GM23338 (cell line): ENCODE measurements around the gene ADCYAP1R1.

ENCODE experiments used
- CTCF ChIP-seq, 2 experiments: fragments of 200-600 bp in 1 of 2; sonication (generic) in 1 of 2; conservative IDR thresholded peaks; 2 replicates each; pipeline versions ENCODE4 v1.5.1 to v1.6.1; 2016 to 2017; ENCODE audit warnings: antibody characterized with exemption in 2 of 2, low read depth in 2 of 2, mild to moderate bottlenecking in 2 of 2, moderate library complexity in 1 of 2
- EZH2 ChIP-seq: fragments of 200-600 bp; sonication (generic); IDR thresholded peaks from one replicate; pipeline ENCODE4 v1.8.0; 2017; ENCODE audit warnings: antibody characterized with exemption, mild to moderate bottlenecking, low read depth; ENCODE audit not compliant: unreplicated experiment
- EZH2phosphoT487 ChIP-seq: fragments of 200-600 bp; sonication (generic); IDR thresholded peaks from one replicate; pipeline ENCODE4 v1.8.1; 2018; ENCODE audit warnings: antibody characterized with exemption; ENCODE audit not compliant: unreplicated experiment
- POLR2AphosphoS5 ChIP-seq: IDR thresholded peaks from 2 replicates; pipeline ENCODE4 v1.6.1; 2016; ENCODE audit warnings: antibody characterized with exemption, low read depth
- REST ChIP-seq: IDR thresholded peaks from one replicate; pipeline ENCODE4 v1.6.1; 2018; ENCODE audit warnings: antibody characterized with exemption; ENCODE audit not compliant: unreplicated experiment

- no peak for TF ChIP-seq EZH2
- no peak for TF ChIP-seq CTCF (conservative IDR thresholded peaks at IDR 0.05; ENCODE audit: low read depth in 2 of 2)
- no peak for TF ChIP-seq POLR2AphosphoS5
- no peak for TF ChIP-seq REST
- TF ChIP-seq EZH2phosphoT487, result no peak
Observed at GRCh38 chr7:31071645-31072029, 19.5 kb downstream of the ADCYAP1R1 start.
